RWPE2 (cell line): ENCODE measurements around the gene PRSS12.
"Not testable (repeated sequence)": the region's sequence is repeated elsewhere in the genome, so short reads cannot be mapped to it uniquely, and the experiment has no call there.

Experiments used
- ATAC-seq: fragments of 200-7000 bp; cut with Tn5 transposase; 3 replicates; pipeline ENCODE4 v1.9.1; 2021; ENCODE audit warnings: low read depth
- DNase-seq: peaks from one replicate; pipeline ENCODE4 v3.0.0-alpha.2; 2020; ENCODE audit warnings: low spot score
- H3K27ac ChIP-seq: fragments of 450-650 bp; 2 replicates; pipeline ENCODE4 v1.5.1; 2017; ENCODE audit warnings: mild to moderate bottlenecking; ENCODE audit not compliant: poor library complexity, severe bottlenecking
- H3K27me3 ChIP-seq: fragments of 250-450 bp; sonication (Bioruptor Pico); 2 replicates; pipeline ENCODE4 v1.5.1; 2021; ENCODE audit warnings: mild to moderate bottlenecking, moderate library complexity; ENCODE audit not compliant: insufficient read depth, poor library complexity, severe bottlenecking
- H3K36me3 ChIP-seq: fragments of 250-450 bp; sonication (Bioruptor Pico); 2 replicates; pipeline ENCODE4 v1.5.1; 2020; ENCODE audit warnings: low read depth, mild to moderate bottlenecking, moderate library complexity
- H3K4me1 ChIP-seq: fragments of 250-450 bp; sonication (Bioruptor Pico); 2 replicates; pipeline ENCODE4 v1.5.1; 2021; ENCODE audit warnings: mild to moderate bottlenecking, moderate library complexity; ENCODE audit not compliant: insufficient read depth, poor library complexity, severe bottlenecking
- H3K4me3 ChIP-seq: fragments of 250-450 bp; sonication (Bioruptor Pico); 2 replicates; pipeline ENCODE4 v1.5.1; 2021; ENCODE audit warnings: mild to moderate bottlenecking, moderate library complexity; ENCODE audit not compliant: severe bottlenecking
- H3K9me3 ChIP-seq: fragments of 250-450 bp; sonication (Bioruptor Pico); 2 replicates; pipeline ENCODE4 v1.5.1; 2021; ENCODE audit warnings: mild to moderate bottlenecking, moderate library complexity; ENCODE audit not compliant: severe bottlenecking
- TF ChIP-seq, protein P1 (sequence below): fragments of 450-650 bp; IDR thresholded peaks from one replicate; pipeline ENCODE4 v1.5.1; 2017; ENCODE audit warnings: mild to moderate bottlenecking, moderate library complexity; ENCODE audit not compliant: poor library complexity, severe bottlenecking

PRSS12 gene

GRCh38 chr4:118273642-118274041 is 79.2 kb downstream of the PRSS12 start:
- DNase-seq (no peak), ATAC-seq (no peak)
- Histone ChIP-seq H3K36me3 (peaks cover under 1% of the 10 kb centered on the region; the same call in 1 of the 2 replicates), H3K4me3 (no peak overlapping the region), H3K4me1 (peaks cover 5% of the 10 kb centered on the region), H3K27me3 (no peaks in the 10 kb centered on the region), H3K27ac (no peak overlapping the region), H3K9me3 (no peaks in the 10 kb centered on the region)
- TF ChIP-seq, protein P1, sequence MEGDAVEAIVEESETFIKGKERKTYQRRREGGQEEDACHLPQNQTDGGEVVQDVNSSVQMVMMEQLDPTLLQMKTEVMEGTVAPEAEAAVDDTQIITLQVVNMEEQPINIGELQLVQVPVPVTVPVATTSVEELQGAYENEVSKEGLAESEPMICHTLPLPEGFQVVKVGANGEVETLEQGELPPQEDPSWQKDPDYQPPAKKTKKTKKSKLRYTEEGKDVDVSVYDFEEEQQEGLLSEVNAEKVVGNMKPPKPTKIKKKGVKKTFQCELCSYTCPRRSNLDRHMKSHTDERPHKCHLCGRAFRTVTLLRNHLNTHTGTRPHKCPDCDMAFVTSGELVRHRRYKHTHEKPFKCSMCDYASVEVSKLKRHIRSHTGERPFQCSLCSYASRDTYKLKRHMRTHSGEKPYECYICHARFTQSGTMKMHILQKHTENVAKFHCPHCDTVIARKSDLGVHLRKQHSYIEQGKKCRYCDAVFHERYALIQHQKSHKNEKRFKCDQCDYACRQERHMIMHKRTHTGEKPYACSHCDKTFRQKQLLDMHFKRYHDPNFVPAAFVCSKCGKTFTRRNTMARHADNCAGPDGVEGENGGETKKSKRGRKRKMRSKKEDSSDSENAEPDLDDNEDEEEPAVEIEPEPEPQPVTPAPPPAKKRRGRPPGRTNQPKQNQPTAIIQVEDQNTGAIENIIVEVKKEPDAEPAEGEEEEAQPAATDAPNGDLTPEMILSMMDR = no peak

DNA sequence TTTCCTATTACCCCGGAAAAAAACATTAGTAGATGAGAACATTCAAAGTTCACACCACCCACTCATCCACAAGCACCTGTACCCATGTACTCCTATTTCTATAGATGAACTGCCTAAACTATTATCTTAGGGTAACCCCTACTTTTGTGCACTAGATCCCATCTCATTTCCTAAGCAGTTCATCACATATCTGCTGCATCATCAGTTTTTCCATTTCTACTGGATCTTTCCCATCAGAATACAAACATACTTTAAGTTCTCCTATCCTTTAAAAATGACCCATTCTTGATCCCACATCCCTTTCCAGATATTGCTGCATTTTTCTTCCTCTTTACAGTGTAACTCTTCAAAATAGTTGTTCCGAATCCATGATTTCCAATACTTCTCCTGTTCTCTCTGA is 81.0 kb downstream of the PRSS12 start:
- TF ChIP-seq, protein P1 = no peak
- Histone ChIP-seq H3K27ac (no peak overlapping the region), H3K4me1 (no peaks in the 10 kb centered on the region), H3K36me3 (no peaks in the 10 kb centered on the region), H3K9me3 (no peaks in the 10 kb centered on the region), H3K27me3 (no peaks in the 10 kb centered on the region), H3K4me3 (no peak overlapping the region)
- DNase-seq (no peak), ATAC-seq (no peak)

DNA sequence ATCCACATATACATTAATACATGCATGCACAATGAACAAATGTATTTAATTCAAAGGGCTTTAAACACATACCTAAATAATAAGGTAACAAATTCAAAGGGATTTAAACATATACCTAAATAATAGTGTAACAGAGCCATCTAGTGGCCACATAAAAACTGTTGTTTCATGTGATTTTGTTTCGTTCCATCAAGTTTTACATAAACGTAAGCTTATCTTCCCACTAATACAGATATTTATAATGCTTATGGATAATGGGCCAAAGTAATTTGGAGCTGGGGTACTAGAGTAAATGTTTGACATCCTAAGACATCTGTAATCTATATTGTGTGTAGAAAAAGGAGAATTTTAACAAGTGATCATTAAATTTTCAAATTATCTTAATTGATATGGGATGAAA is 82.3 kb downstream of the PRSS12 start:
- ATAC-seq (peak; percentile 37; the same call in 1 of the 3 replicates), DNase-seq (no peak)
- no peaks in the 10 kb centered on the region for H3K4me1 ChIP-seq
- H3K4me3 ChIP-seq = no peak overlapping the region
- TF ChIP-seq, protein P1 = peak; percentile 84
- H3K9me3 ChIP-seq = no peaks in the 10 kb centered on the region
- H3K27ac ChIP-seq = no peak overlapping the region
- no peaks in the 10 kb centered on the region for H3K27me3 ChIP-seq
- H3K36me3 ChIP-seq = no peaks in the 10 kb centered on the region

- no peaks in the 10 kb centered on the region for H3K4me1 ChIP-seq
- no peaks in the 10 kb centered on the region for H3K36me3 ChIP-seq
- no peaks in the 10 kb centered on the region for H3K27me3 ChIP-seq
- H3K27ac ChIP-seq = no peak overlapping the region
- H3K9me3 ChIP-seq = no peaks in the 10 kb centered on the region
- DNase-seq (no peak), ATAC-seq (no peak)
- TF ChIP-seq, protein P1 = no peak
- H3K4me3 ChIP-seq = no peak overlapping the region
Observed at GRCh38 chr4:118268780-118269179, 84.0 kb downstream of the PRSS12 start.

DNA sequence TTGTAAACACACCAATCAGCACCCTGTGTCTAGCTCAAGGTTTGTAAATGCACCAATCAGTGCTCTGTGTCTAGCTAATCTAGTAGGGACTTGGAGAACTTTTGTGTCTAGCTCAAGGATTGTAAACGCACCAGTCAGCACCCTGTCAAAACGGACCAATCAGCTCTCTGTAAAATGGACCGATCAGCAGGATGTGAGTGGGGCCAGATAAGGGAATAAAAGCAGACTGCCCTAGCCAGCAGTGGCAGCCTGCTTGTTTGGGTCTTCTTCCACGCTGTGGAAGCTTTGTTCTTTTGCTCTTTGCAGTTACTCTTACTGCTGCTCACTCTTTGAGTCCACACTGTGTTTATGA is 86.7 kb downstream of the PRSS12 start:
- H3K9me3 ChIP-seq, DNase-seq, ATAC-seq, H3K27ac ChIP-seq, H3K36me3 ChIP-seq, H3K4me3 ChIP-seq, H3K4me1 ChIP-seq, H3K27me3 ChIP-seq: not testable (repeated sequence)
